Upper lobe of left lung (tissue), 6 donors: ENCODE results near the gene XYLT1. TPM values are rescaled to one million over a fixed set of nuclear protein-coding genes. Genes with fewer than 3 reads are reported as not detected.

Source experiments
- ATAC-seq, 2 donors: fragments of 200-7000 bp; cut with Tn5 transposase; one replicate each; pipeline ENCODE4 v1.9.1; 2022; ENCODE audit warnings: mild to moderate bottlenecking in 2 of 2, moderate library complexity in 2 of 2; ENCODE audit not compliant: low FRiP score in 2 of 2
- DNase-seq, 2 donors: peaks; one replicate each; pipeline ENCODE4 v3.0.0-alpha.2; 2019 to 2020
- H3K27ac ChIP-seq, 4 donors: fragments of 200-600 bp; sonication (generic); one replicate each; pipeline ENCODE4 v1.5.1; 2016 to 2019
- H3K27me3 ChIP-seq, 4 donors: fragments of 200-600 bp; sonication (generic); one replicate each; pipeline ENCODE4 v1.5.1; 2017 to 2019
- H3K36me3 ChIP-seq, 4 donors: fragments of 200-600 bp; sonication (generic); one replicate each; pipeline ENCODE4 v1.5.1; 2016 to 2019
- H3K4me1 ChIP-seq, 4 donors: fragments of 200-600 bp; sonication (generic); one replicate each; pipeline ENCODE4 v1.5.1; 2018 to 2019
- H3K4me3 ChIP-seq, 4 donors: fragments of 200-600 bp; sonication (generic); one replicate each; pipeline ENCODE4 v1.5.1; 2017 to 2019; ENCODE audit warnings: mild to moderate bottlenecking in 2 of 4, moderate library complexity in 1 of 4
- H3K9me3 ChIP-seq, 4 donors: fragments of 200-600 bp; sonication (generic); one replicate each; pipeline ENCODE4 v1.5.1; 2018 to 2019
- EP300 ChIP-seq, 4 donors: sonication (generic); formaldehyde crosslinking; IDR thresholded peaks; one replicate each; pipeline ENCODE4 v1.5.1; 2017; ENCODE audit warnings: antibody characterized with exemption in 4 of 4, control low read depth in 2 of 4
- POLR2A ChIP-seq, 4 donors: fragments of 450-650 bp; IDR thresholded peaks; one replicate each; pipeline ENCODE4 v1.5.1; 2016 to 2017; ENCODE audit warnings: antibody characterized with exemption in 4 of 4, mild to moderate bottlenecking in 2 of 4
- POLR2AphosphoS5 ChIP-seq, 2 donors: sonication (generic); formaldehyde crosslinking; IDR thresholded peaks; one replicate each; pipeline ENCODE4 v1.5.1; 2017; ENCODE audit warnings: antibody characterized with exemption in 2 of 2
- WGBS, 2 donors: methylation state at CpG; one replicate each; pipeline ENCODE4 v1.1.5; 2017 to 2018; 5-methylcytosine and 5-hydroxymethylcytosine counted together
- total RNA-seq, 6 donors: library from RNA; depleted of rRNA in 4 of 6; stranded (reverse); fragments of >200 nt in 4 of 6; gene quantifications; one replicate each; pipeline versions ENCODE4 v1.1.0 to v1.2.1, GENCODE V29; 2016 to 2021
- TF ChIP-seq, protein P1 (sequence below), 6 experiments: fragments of 450-650 bp in 4 of 6; fragments of 200-600 bp in 2 of 6; sonication (generic) in 2 of 6; IDR thresholded peaks; one replicate each; pipeline ENCODE4 v1.5.1; 2016 to 2019; ENCODE audit warnings: antibody characterized with exemption in 6 of 6
- donor health status: DM: no; HTN: no; CAD: no; lungs with moderate emphysema.
- donor health status: DM: no; HTN: yes; CAD: no; lungs with severe emphysema.

XYLT1 gene
- total RNA-seq, 6 donors from 2014 or later: 3.0 to 26.2 (median 6.8) TPM

DNA sequence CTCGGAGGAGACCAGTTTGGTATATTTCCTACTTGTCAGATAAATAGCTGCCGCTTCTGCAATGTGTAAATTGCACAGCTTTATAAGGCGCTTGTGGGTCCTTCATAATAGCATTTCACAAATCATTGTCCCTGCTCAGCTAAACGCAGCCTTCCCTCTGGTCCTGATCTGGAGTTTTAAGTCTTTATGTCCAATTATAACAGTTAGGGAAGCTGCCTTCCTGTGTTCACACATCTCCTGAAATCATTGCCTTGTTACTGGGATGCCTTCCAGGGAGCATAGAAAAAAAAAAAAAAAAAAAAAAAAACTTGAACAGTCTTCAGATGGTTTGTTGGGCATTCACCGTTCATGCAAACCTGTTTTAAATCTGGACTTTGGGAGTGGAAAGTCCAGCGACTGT, 342.0 kb downstream of the XYLT1 start:
- no peak overlapping the region for H3K27ac ChIP-seq
- no peak for TF ChIP-seq POLR2A (IDR thresholded peaks at IDR 0.05)
- no peak for TF ChIP-seq EP300 (IDR thresholded peaks at IDR 0.05)
- TF ChIP-seq, protein P1, sequence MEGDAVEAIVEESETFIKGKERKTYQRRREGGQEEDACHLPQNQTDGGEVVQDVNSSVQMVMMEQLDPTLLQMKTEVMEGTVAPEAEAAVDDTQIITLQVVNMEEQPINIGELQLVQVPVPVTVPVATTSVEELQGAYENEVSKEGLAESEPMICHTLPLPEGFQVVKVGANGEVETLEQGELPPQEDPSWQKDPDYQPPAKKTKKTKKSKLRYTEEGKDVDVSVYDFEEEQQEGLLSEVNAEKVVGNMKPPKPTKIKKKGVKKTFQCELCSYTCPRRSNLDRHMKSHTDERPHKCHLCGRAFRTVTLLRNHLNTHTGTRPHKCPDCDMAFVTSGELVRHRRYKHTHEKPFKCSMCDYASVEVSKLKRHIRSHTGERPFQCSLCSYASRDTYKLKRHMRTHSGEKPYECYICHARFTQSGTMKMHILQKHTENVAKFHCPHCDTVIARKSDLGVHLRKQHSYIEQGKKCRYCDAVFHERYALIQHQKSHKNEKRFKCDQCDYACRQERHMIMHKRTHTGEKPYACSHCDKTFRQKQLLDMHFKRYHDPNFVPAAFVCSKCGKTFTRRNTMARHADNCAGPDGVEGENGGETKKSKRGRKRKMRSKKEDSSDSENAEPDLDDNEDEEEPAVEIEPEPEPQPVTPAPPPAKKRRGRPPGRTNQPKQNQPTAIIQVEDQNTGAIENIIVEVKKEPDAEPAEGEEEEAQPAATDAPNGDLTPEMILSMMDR (IDR thresholded peaks at IDR 0.05): no peak
- no peak for TF ChIP-seq POLR2AphosphoS5 (IDR thresholded peaks at IDR 0.05)
- H3K36me3 ChIP-seq: peaks cover 0 to 21% (median 7%) of the 10 kb centered on the region in 4 donors
- no peak for ATAC-seq
- H3K9me3 ChIP-seq: no peaks in the 10 kb centered on the region
- no peak for DNase-seq
- 90 to 91% methylated on average over 6 of the region's 6 CpGs for WGBS, 2 donors
- no peaks in the 10 kb centered on the region for H3K27me3 ChIP-seq
- no peak overlapping the region for H3K4me3 ChIP-seq
- no peaks in the 10 kb centered on the region for H3K4me1 ChIP-seq

DNA sequence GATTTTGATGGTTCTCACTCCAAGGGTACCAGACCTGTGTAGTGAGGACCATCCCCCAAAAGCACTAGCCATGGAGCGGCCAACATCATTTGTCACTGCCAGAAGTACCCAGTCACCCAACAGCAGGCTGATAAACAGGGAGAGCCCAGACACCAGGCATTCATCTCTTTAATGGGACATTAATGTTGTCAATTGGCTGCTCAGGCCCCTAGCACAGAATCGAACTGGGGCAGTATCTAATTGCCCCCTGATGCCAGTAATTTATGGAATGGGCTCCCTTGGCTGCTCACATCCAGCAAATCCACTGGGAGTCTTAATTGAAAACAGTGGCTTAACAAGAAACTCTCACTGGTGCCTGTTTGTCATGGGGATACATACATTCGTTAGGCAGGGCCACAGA, 344.6 kb downstream of the XYLT1 start:
- Histone ChIP-seq H3K4me1 (no peaks in the 10 kb centered on the region), H3K4me3 (no peak overlapping the region), H3K9me3 (no peaks in the 10 kb centered on the region), H3K27me3 (no peaks in the 10 kb centered on the region), H3K27ac (no peak overlapping the region), H3K36me3 (peaks cover 0 to 21% (median 7%) of the 10 kb centered on the region in 4 donors)
- DNase-seq (no peak), ATAC-seq (no peak)
- WGBS, 2 donors: 61 to 96% methylated on average over 2 to 3 of the region's 3 CpGs
- TF ChIP-seq, protein P1 (IDR thresholded peaks at IDR 0.05): no peak
- no peak for TF ChIP-seq EP300 (IDR thresholded peaks at IDR 0.05)
- no peak for TF ChIP-seq POLR2A (IDR thresholded peaks at IDR 0.05)
- TF ChIP-seq POLR2AphosphoS5 (IDR thresholded peaks at IDR 0.05): no peak

DNA sequence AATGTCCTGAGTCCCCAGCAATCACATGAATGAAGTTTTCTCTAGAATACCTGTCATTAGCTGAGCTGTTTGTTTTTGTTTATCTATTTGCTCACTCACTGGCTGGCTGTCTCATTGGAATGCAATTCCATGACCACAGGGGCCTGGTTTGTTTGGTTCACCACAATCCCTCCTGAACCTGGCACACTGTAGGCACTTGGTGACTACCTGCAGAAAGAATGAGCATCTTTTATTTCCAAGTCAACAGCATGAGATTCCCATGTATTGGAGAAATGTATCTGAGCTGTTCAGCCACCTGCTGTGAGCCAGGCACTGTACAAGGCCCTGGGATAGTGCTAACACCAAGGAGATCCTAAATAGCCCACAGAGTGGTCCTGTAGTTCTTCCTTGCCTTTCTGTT, 345.1 kb downstream of the XYLT1 start:
- TF ChIP-seq POLR2AphosphoS5 (IDR thresholded peaks at IDR 0.05): no peak
- TF ChIP-seq POLR2A (IDR thresholded peaks at IDR 0.05): no peak
- H3K9me3 ChIP-seq: no peaks in the 10 kb centered on the region
- H3K27ac ChIP-seq: no peak overlapping the region
- no peak for ATAC-seq
- peaks cover 0 to 21% (median 7%) of the 10 kb centered on the region in 4 donors for H3K36me3 ChIP-seq
- H3K4me1 ChIP-seq: no peaks in the 10 kb centered on the region
- H3K27me3 ChIP-seq: no peaks in the 10 kb centered on the region
- no peak overlapping the region for H3K4me3 ChIP-seq
- DNase-seq: no peak

DNA sequence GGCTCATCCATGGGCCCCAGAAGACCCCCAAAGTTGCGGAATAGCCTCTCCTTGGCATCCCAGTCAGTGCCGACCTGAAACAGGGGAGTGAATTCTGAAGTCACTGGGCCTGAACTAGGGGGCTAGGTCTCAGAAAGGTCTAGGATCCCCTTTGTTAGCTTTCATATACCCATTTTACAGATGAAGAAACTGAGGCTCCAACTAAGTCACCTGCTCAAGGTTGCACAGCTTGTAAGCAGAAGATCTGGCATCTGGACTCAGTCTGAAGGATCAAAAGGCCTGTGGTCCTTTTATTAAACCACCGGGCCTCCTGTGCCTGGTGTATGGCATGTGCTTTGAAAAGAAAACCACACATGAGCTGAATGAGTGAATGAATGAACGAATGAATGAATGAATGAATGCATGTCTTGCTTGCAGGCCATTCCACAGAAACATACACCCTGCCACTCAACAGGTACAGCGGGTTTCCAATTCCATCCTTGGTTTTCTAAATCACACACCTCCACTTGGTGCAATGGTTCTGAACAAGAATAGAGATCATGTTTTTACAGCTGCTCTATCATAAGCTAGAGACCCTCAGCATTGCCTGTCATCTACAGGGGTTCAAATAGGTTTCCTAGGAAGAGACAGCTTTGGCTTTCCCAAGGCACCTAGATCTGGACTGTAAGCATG, 352.7 kb downstream of the XYLT1 start:
- no peak for ATAC-seq
- H3K4me1 ChIP-seq: no peaks in the 10 kb centered on the region
- H3K27ac ChIP-seq: no peak overlapping the region
- H3K36me3 ChIP-seq: no peaks in the 10 kb centered on the region
- TF ChIP-seq POLR2A (IDR thresholded peaks at IDR 0.05): no peak
- TF ChIP-seq, protein P1 (IDR thresholded peaks at IDR 0.05): no peak
- no peak for TF ChIP-seq POLR2AphosphoS5 (IDR thresholded peaks at IDR 0.05)
- TF ChIP-seq EP300 (IDR thresholded peaks at IDR 0.05): no peak
- DNase-seq: no peak
- 84 to 86% methylated on average over 5 of the region's 5 CpGs for WGBS, 2 donors
- no peak overlapping the region for H3K4me3 ChIP-seq
- H3K9me3 ChIP-seq: no peaks in the 10 kb centered on the region
- H3K27me3 ChIP-seq: no peaks in the 10 kb centered on the region

DNA sequence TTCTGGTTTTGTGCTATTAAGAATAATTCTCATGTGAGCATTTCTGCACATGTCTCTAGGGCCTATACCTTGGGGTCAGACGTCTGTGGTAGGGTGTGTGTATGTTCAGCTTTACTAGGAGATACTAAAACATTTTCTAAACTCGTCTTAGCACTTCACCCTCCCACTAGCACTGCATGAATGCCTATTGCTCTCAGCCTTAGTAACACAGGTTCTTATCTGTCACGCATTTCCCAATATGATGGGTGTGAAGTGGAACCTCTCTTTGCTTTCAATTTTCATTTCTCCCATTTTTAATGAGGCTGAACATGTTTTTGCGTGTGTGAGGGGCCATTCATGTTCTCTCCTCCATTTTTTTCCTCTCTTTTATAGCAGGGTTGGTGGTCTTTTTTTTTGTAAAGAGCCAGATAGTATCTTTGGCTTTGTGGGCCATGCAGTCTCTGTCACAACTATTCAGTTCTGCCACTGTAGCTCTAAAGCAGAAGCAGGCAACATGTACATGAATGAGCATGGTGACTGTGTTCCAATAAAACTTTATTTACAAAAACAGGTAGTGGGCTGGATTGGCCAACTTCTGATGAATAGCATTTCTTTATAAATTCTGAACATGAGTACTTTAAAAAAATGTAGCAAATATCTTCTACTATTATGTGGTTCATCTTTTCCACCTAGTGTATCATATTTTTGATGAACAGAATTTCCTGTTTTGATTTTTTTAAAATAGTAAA, 354.0 kb downstream of the XYLT1 start:
- no peaks in the 10 kb centered on the region for H3K9me3 ChIP-seq
- H3K27ac ChIP-seq: no peak overlapping the region
- H3K4me1 ChIP-seq: no peaks in the 10 kb centered on the region
- TF ChIP-seq POLR2AphosphoS5 (IDR thresholded peaks at IDR 0.05): no peak
- TF ChIP-seq, protein P1 (IDR thresholded peaks at IDR 0.05): no peak
- TF ChIP-seq EP300 (IDR thresholded peaks at IDR 0.05): no peak
- no peak for TF ChIP-seq POLR2A (IDR thresholded peaks at IDR 0.05)
- no peaks in the 10 kb centered on the region for H3K27me3 ChIP-seq
- ATAC-seq: no peak
- H3K4me3 ChIP-seq: no peak overlapping the region
- no peaks in the 10 kb centered on the region for H3K36me3 ChIP-seq
- WGBS, 2 donors: 79 to 96% methylated on average over 4 of the region's 4 CpGs
- DNase-seq: no peak
